HCT116 (cell line): ENCODE data around the gene IL3.

ENCODE experiments used
- CEBPB ChIP-seq: IDR thresholded peaks from 2 replicates; pipeline ENCODE4 v1.6.1; 2012; ENCODE audit warnings: low read depth
- CTCF ChIP-seq, 3 experiments: fragments of 200-600 bp in 1 of 3; sonication (generic) in 1 of 3; IDR thresholded peaks in 2 of 3; conservative IDR thresholded peaks in 1 of 3; 2 replicates each; pipeline ENCODE4 v1.5.1; 2012 to 2017; ENCODE audit warnings: low read depth in 2 of 3, low read length in 2 of 3, antibody characterized with exemption in 1 of 3, borderline replicate concordance in 1 of 3, control low read depth in 1 of 3, mild to moderate bottlenecking in 1 of 3, mixed read lengths in 1 of 3, mixed run types in 1 of 3, moderate library complexity in 1 of 3; ENCODE audit not compliant: insufficient read depth in 1 of 3
- POLR2AphosphoS5 ChIP-seq: IDR thresholded peaks from 2 replicates; pipeline ENCODE4 v1.6.1; 2011; ENCODE audit warnings: mild to moderate bottlenecking, low read depth, low read length, moderate library complexity

GRCh38 chr5:132046880-132047299 lies 13.6 kb upstream of the IL3 start:
- TF ChIP-seq POLR2AphosphoS5 (no peak), CTCF (IDR thresholded peaks at IDR 0.05 in 2 of 3, conservative IDR thresholded peaks at IDR 0.05 in 1 of 3; ENCODE audit: borderline replicate concordance in 1 of 3, insufficient read depth in 1 of 3, low read depth in 2 of 3, low read length in 2 of 3) (no peak), CEBPB (no peak)
